ENCODE results near the gene PPAT. TPM values are rescaled to one million over a fixed set of nuclear protein-coding genes. Genes with fewer than 3 reads are reported as not detected.

The PPAT gene
- total and polyA plus RNA-seq, 4 donors, result 3.7 to 11.0 (median 5.7) TPM

GRCh38 chr4:56345458-56345857, 90.0 kb downstream of the PPAT start:
- no peak overlapping the region for H3K27ac ChIP-seq (ENCODE audit: low read depth in 1 of 2, low read length in 2 of 2)
- no peak overlapping the region for H3K4me3 ChIP-seq (ENCODE audit: low read depth in 1 of 3, low read length in 3 of 3)
- no peaks in the 10 kb centered on the region for H3K27me3 ChIP-seq (ENCODE audit: control insufficient read depth in 4 of 4, insufficient read depth in 4 of 4, low read length in 3 of 4)
- no peaks in the 10 kb centered on the region for H3K9me3 ChIP-seq (ENCODE audit: control insufficient read depth in 4 of 4, low read length in 3 of 4)
- TF ChIP-seq YY1 (IDR thresholded peaks at IDR 0.05) (no peak), FOXA2 (IDR thresholded peaks at IDR 0.05) (no peak), REST (IDR thresholded peaks at IDR 0.05) (no peak), JUND (IDR thresholded peaks at IDR 0.05) (no peak), FOXA1 (IDR thresholded peaks at IDR 0.05) (no peak), ATF3 (IDR thresholded peaks at IDR 0.05) (no peak), ZBTB33 (IDR thresholded peaks at IDR 0.05) (no peak), TAF1 (conservative IDR thresholded peaks at IDR 0.05) (no peak), CTCF (IDR thresholded peaks at IDR 0.05; ENCODE audit: low read depth, low read length, missing input control) (no peak), NR2F2 (IDR thresholded peaks at IDR 0.05) (no peak), MAX (IDR thresholded peaks at IDR 0.05) (no peak), GABPA (IDR thresholded peaks at IDR 0.05 in 1 of 2, conservative IDR thresholded peaks at IDR 0.05 in 1 of 2) (no peak), RXRA (IDR thresholded peaks at IDR 0.05) (no peak), EGR1 (IDR thresholded peaks at IDR 0.05; ENCODE audit: low read depth in 2 of 2) (no peak), RAD21 (IDR thresholded peaks at IDR 0.05) (no peak), SP1 (IDR thresholded peaks at IDR 0.05) (no peak), HNF4A (conservative IDR thresholded peaks at IDR 0.05) (no peak), HNF4G (IDR thresholded peaks at IDR 0.05) (no peak)
- no peaks in the 10 kb centered on the region for H3K4me1 ChIP-seq (ENCODE audit: control insufficient read depth in 4 of 4, insufficient read depth in 4 of 4, low read length in 3 of 4)
- H3K36me3 ChIP-seq (ENCODE audit: control insufficient read depth in 4 of 4, insufficient read depth in 3 of 4, low read depth in 1 of 4, low read length in 3 of 4), result peaks cover 3 to 21% (median 9%) of the 10 kb centered on the region in 4 donors
- DNase-seq (ENCODE audit: low spot score), result no peak
- H3K9ac ChIP-seq (ENCODE audit: low read depth in 1 of 2, low read length in 2 of 2), result no peak overlapping the region
- 97% methylated on average over 4 of the region's 4 CpGs for WGBS

Other genes with a start within 250 kb of the PPAT start
- gene AASDH, start 48.1 kb downstream of the PPAT start, total RNA-seq, result 10 to 100 TPM in 1 of 2 donors, 1 to 10 TPM in 1; 8.0 to 10.2 TPM
- gene AASDH, start 48.1 kb downstream of the PPAT start, polyA plus RNA-seq, result 10 to 100 TPM in 1 of 2 donors, 1 to 10 TPM in 1; 2.7 to 13.3 TPM
- gene PAICS, start 645 bp upstream of the PPAT start, total RNA-seq, result 10 to 100 TPM; 34.5 to 50.4 TPM
- 10 to 100 TPM; 46.0 to 47.8 TPM for gene PAICS, start 645 bp upstream of the PPAT start, polyA plus RNA-seq
- 10 to 100 TPM; 32.1 to 69.7 TPM for gene SRP72, start 32.0 kb upstream of the PPAT start, total RNA-seq
- 10 to 100 TPM; 37.1 to 44.3 TPM for gene SRP72, start 32.0 kb upstream of the PPAT start, polyA plus RNA-seq
- gene ARL9, start 70.2 kb upstream of the PPAT start, total RNA-seq, result under 1 TPM; 0.08 to 0.61 TPM
- gene ARL9, start 70.2 kb upstream of the PPAT start, polyA plus RNA-seq, result under 1 TPM in 1 of 2 donors, not detected in 1; 0.10 TPM
- 1 to 10 TPM in 1 of 2 donors, under 1 TPM in 1; 0.67 to 2.4 TPM for gene HOPX, start 245.7 kb upstream of the PPAT start, total RNA-seq
- gene HOPX, start 245.7 kb upstream of the PPAT start, polyA plus RNA-seq, result under 1 TPM; 0.40 to 0.60 TPM